ENCODE measurements around the gene KCNAB2.
"Not testable (repeated sequence)": the region's sequence is repeated elsewhere in the genome, so short reads cannot be mapped to it uniquely, and the experiment has no call there.

Gene KCNAB2

GRCh38 chr1:6016191-6016865, 29.4 kb upstream of the KCNAB2 start:
- TF ChIP-seq CTCF (IDR thresholded peaks at IDR 0.05; ENCODE audit: extremely low read depth, insufficient read depth, missing control alignments), result no peak
- no peak for DNase-seq (ENCODE audit: low spot score)
- in situ Hi-C loops (cut with MboI; ENCODE audit: low pct_unique_long_range_greater_than_20kb, low sequenced_read_pairs, unreplicated experiment), result no loop called here

GRCh38 chr1:6017654-6018053, 28.0 kb upstream of the KCNAB2 start:
- in situ Hi-C loops (cut with MboI; ENCODE audit: low pct_unique_long_range_greater_than_20kb, low sequenced_read_pairs, unreplicated experiment); DNase-seq (ENCODE audit: low spot score): not testable (repeated sequence)

GRCh38 chr1:6019166-6019845, 26.4 kb upstream of the KCNAB2 start:
- no peak for DNase-seq (ENCODE audit: low spot score)
- TF ChIP-seq CTCF (IDR thresholded peaks at IDR 0.05; ENCODE audit: extremely low read depth, insufficient read depth, missing control alignments), result no peak
- in situ Hi-C loops (cut with MboI; ENCODE audit: low pct_unique_long_range_greater_than_20kb, low sequenced_read_pairs, unreplicated experiment), result no loop called here

GRCh38 chr1:6022193-6022592, 23.5 kb upstream of the KCNAB2 start:
- no peak for DNase-seq (ENCODE audit: low spot score)
- TF ChIP-seq CTCF (IDR thresholded peaks at IDR 0.05; ENCODE audit: extremely low read depth, insufficient read depth, missing control alignments), result no peak
- in situ Hi-C loops (cut with MboI; ENCODE audit: low pct_unique_long_range_greater_than_20kb, low sequenced_read_pairs, unreplicated experiment), result no loop called here

- no peak for DNase-seq (ENCODE audit: low spot score)
- in situ Hi-C loops (cut with MboI; ENCODE audit: low pct_unique_long_range_greater_than_20kb, low sequenced_read_pairs, unreplicated experiment), result no loop called here
- TF ChIP-seq CTCF (IDR thresholded peaks at IDR 0.05; ENCODE audit: extremely low read depth, insufficient read depth, missing control alignments), result no peak
Measured at GRCh38 chr1:6023346-6023745, 22.3 kb upstream of the KCNAB2 start.

GRCh38 chr1:6024376-6024775, 21.3 kb upstream of the KCNAB2 start:
- TF ChIP-seq CTCF (IDR thresholded peaks at IDR 0.05; ENCODE audit: extremely low read depth, insufficient read depth, missing control alignments), result no peak
- no peak for DNase-seq (ENCODE audit: low spot score)
- in situ Hi-C loops (cut with MboI; ENCODE audit: low pct_unique_long_range_greater_than_20kb, low sequenced_read_pairs, unreplicated experiment), result no loop called here

- no peak for TF ChIP-seq CTCF (IDR thresholded peaks at IDR 0.05; ENCODE audit: extremely low read depth, insufficient read depth, missing control alignments)
- no peak for DNase-seq (ENCODE audit: low spot score)
- in situ Hi-C loops (cut with MboI; ENCODE audit: low pct_unique_long_range_greater_than_20kb, low sequenced_read_pairs, unreplicated experiment), result no loop called here
Measured at GRCh38 chr1:6025269-6026094, 20.2 kb upstream of the KCNAB2 start.
